Left lung (tissue), 10 donors: ENCODE measurements around the gene PTRHD1. TPM values are rescaled to one million over a fixed set of nuclear protein-coding genes. Genes with fewer than 3 reads are reported as not detected.

ENCODE experiments used
- ATAC-seq: fragments of 200-7000 bp; cut with Tn5 transposase; one replicate; pipeline ENCODE4 v1.9.1; 2020; ENCODE audit warnings: moderate library complexity
- DNase-seq, 4 donors: peaks; one replicate each; pipeline ENCODE4 v3.0.0-alpha.2; 2013 to 2020
- H3K27ac ChIP-seq, 2 donors: fragments of 200-600 bp; sonication (generic) in 1 of 2; one replicate each; pipeline versions ENCODE4 v1.5.0 to v1.8.0; 2020 to 2021
- H3K27me3 ChIP-seq, 2 donors: fragments of 200-600 bp; sonication (generic) in 1 of 2; one replicate each; pipeline versions ENCODE4 v1.5.0 to v1.8.0; 2020 to 2021
- H3K36me3 ChIP-seq, 2 donors: fragments of 200-600 bp; sonication (generic) in 1 of 2; one replicate each; pipeline versions ENCODE4 v1.5.0 to v1.8.0; 2020 to 2021
- H3K4me1 ChIP-seq, 2 donors: fragments of 200-600 bp; one replicate each; pipeline ENCODE4 v1.8.0; 2021
- H3K4me3 ChIP-seq, 2 donors: fragments of 200-600 bp; sonication (generic) in 1 of 2; one replicate each; pipeline versions ENCODE4 v1.5.0 to v1.8.0; 2020 to 2021; ENCODE audit warnings: mild to moderate bottlenecking in 1 of 2
- H3K9me3 ChIP-seq, 2 donors: fragments of 200-600 bp; sonication (generic) in 1 of 2; one replicate each; pipeline versions ENCODE4 v1.5.0 to v1.8.0; 2020 to 2021
- intact Hi-C, 2 donors: fragments of 100-400 bp; cut with DNase I; formaldehyde crosslinking; loops; one replicate each; pipeline versions ENCODE4 v1.11.2 to v1.14.2; 2022
- polyA plus RNA-seq, 6 donors: library from polyadenylated mRNA; unstranded; fragments of 120-200 nt; gene quantifications; one replicate each; pipeline ENCODE4 v1.2.1, GENCODE V29; 2013; ENCODE audit not compliant: insufficient read length in 6 of 6
- total RNA-seq, 2 donors: library from RNA; stranded (reverse); fragmentation: NEBNext Ultra II Directional; extraction: Animal tissue kit (Norgen Biotek cat#: 25700); gene quantifications; one replicate each; pipeline ENCODE4 v1.2.1, GENCODE V29; 2021
- TF ChIP-seq, protein P1 (sequence below), 2 donors: fragments of 200-600 bp; sonication (generic) in 1 of 2; IDR thresholded peaks; one replicate each; pipeline versions ENCODE4 v1.5.0 to v1.8.0; 2021; ENCODE audit warnings: antibody characterized with exemption in 2 of 2
- donor health status: DM: no; HTN: yes; CAD: no.
- donor health status: DM: no; HTN: no; CAD: no.

PTRHD1 gene
- total and polyA plus RNA-seq, 8 donors = 31.3 to 62.6 (median 49.8) TPM

DNA sequence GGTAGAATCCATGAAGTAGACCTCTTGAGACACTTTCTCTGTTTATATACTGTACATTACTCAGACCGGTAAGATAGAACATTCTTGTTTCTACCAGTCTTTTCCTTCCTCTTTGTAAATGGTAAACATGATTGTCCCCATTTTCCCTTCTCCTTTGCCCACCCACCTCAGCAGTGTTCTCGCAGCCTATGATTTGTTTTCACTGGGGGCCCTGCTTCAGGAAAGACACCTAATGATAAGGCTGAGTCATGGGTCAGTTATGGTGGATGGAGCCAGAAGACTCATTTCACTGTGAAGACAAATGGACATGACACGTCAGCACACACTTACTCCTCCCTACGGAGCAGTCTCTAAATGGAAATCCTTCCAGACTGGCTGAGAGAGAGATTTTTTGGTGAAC lies 23.7 kb upstream of the PTRHD1 start:
- no peaks in the 10 kb centered on the region for H3K9me3 ChIP-seq
- TF ChIP-seq, protein P1, sequence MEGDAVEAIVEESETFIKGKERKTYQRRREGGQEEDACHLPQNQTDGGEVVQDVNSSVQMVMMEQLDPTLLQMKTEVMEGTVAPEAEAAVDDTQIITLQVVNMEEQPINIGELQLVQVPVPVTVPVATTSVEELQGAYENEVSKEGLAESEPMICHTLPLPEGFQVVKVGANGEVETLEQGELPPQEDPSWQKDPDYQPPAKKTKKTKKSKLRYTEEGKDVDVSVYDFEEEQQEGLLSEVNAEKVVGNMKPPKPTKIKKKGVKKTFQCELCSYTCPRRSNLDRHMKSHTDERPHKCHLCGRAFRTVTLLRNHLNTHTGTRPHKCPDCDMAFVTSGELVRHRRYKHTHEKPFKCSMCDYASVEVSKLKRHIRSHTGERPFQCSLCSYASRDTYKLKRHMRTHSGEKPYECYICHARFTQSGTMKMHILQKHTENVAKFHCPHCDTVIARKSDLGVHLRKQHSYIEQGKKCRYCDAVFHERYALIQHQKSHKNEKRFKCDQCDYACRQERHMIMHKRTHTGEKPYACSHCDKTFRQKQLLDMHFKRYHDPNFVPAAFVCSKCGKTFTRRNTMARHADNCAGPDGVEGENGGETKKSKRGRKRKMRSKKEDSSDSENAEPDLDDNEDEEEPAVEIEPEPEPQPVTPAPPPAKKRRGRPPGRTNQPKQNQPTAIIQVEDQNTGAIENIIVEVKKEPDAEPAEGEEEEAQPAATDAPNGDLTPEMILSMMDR (IDR thresholded peaks at IDR 0.05) = no peak
- no peak overlapping the region for H3K4me3 ChIP-seq
- no peak for DNase-seq
- H3K36me3 ChIP-seq = peaks cover 0 to 63% of the 10 kb centered on the region in 2 donors
- no peaks in the 10 kb centered on the region for H3K4me1 ChIP-seq
- no peak overlapping the region for H3K27ac ChIP-seq
- intact Hi-C loops = no loop called here
- H3K27me3 ChIP-seq = no peaks in the 10 kb centered on the region
- no peak for ATAC-seq

DNA sequence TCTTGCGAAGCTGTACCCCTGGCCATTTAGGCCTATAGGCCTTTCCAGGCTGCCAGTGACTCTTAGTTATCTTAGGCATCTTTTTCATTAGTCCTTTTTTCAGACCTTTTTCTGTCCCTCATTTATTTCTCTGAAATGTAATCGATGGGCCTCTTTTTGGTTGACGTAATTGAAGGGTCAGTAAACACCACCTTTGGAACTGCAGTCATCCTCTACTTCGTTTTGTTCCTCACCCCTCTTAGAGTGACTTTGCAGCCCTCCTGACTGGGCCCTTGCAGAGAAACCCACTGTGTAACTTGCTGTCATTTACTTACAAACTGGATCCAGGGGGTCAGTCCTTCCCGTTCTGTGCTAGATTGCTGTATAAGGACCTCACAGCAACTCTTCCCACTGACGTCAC lies 23.2 kb upstream of the PTRHD1 start:
- Histone ChIP-seq H3K36me3 (peaks cover 0 to 58% of the 10 kb centered on the region in 2 donors), H3K27ac (no peak overlapping the region), H3K27me3 (no peaks in the 10 kb centered on the region), H3K9me3 (no peaks in the 10 kb centered on the region), H3K4me3 (no peak overlapping the region), H3K4me1 (no peaks in the 10 kb centered on the region)
- TF ChIP-seq, protein P1 (IDR thresholded peaks at IDR 0.05) = no peak
- no peak for ATAC-seq
- no peak for DNase-seq
- intact Hi-C loops = no loop called here

DNA sequence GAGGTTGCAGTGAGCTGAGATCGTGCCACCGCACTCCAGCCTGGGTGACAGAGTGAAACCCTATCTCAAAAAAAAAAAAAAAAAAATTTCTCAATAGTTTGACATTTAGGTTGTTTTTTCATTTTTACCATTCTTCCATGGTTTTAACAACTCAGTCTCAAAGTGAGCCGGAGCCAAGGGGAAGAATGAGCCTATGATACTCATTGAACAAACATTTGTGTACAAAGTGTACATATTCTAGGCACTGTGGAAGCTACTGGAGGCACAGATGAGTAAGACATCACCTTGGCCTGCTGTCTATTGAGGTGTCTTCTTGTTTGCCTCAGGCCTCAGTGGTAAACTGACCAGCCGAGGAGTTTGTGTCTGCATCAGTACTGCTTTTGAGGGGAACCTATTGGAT lies 22.0 kb upstream of the PTRHD1 start:
- intact Hi-C loops = no loop called here
- Histone ChIP-seq H3K4me1 (no peaks in the 10 kb centered on the region), H3K9me3 (no peaks in the 10 kb centered on the region), H3K36me3 (peaks cover 0 to 46% of the 10 kb centered on the region in 2 donors), H3K27me3 (no peaks in the 10 kb centered on the region), H3K4me3 (no peak overlapping the region), H3K27ac (no peak overlapping the region)
- DNase-seq (no peak), ATAC-seq (no peak)
- TF ChIP-seq, protein P1 (IDR thresholded peaks at IDR 0.05) = no peak

- ATAC-seq (no peak), DNase-seq (no peak)
- Histone ChIP-seq H3K4me3 (no peak overlapping the region), H3K9me3 (no peaks in the 10 kb centered on the region), H3K27ac (no peak overlapping the region), H3K27me3 (no peaks in the 10 kb centered on the region), H3K36me3 (peaks cover 0 to 39% of the 10 kb centered on the region in 2 donors), H3K4me1 (no peaks in the 10 kb centered on the region)
- TF ChIP-seq, protein P1 (IDR thresholded peaks at IDR 0.05) = no peak
- intact Hi-C loops = no loop called here
These were observed 21.3 kb upstream of the PTRHD1 start for GRCh38 chr2:24814516-24814915.

- Histone ChIP-seq H3K27ac (no peak overlapping the region), H3K27me3 (no peaks in the 10 kb centered on the region), H3K4me1 (no peaks in the 10 kb centered on the region), H3K4me3 (no peak overlapping the region), H3K9me3 (no peaks in the 10 kb centered on the region), H3K36me3 (peaks cover 0 to 31% of the 10 kb centered on the region in 2 donors)
- no peak for ATAC-seq
- DNase-seq = no peak
- TF ChIP-seq, protein P1 (IDR thresholded peaks at IDR 0.05) = no peak
- intact Hi-C loops = no loop called here
These were observed 20.5 kb upstream of the PTRHD1 start for GRCh38 chr2:24813691-24814137.
